Astrocyte (in vitro differentiated cells and primary cell): ENCODE measurements around the gene LSM10. TPM values are rescaled to one million over a fixed set of nuclear protein-coding genes. Genes with fewer than 3 reads are reported as not detected.

Experiments used
- DNase-seq: peaks from one replicate; pipeline ENCODE4 v3.0.0-alpha.2; 2010; ENCODE audit warnings: low read depth
- FAIRE-seq: peaks from 2 replicates; lab custom pipeline; 2011; peaks lifted over from hg19 to GRCh38; lab: Jason Lieb, UNC
- H2AFZ ChIP-seq: 2 replicates; pipeline ENCODE4 v1.6.0; 2012; ENCODE audit warnings: low read depth, low read length, inconsistent platforms
- H3K27ac ChIP-seq: 2 replicates; pipeline ENCODE4 v1.5.1; 2011; ENCODE audit warnings: low read depth, low read length, inconsistent platforms
- H3K27me3 ChIP-seq: 2 replicates; pipeline ENCODE4 v1.6.0; 2011; ENCODE audit warnings: low read length, inconsistent platforms; ENCODE audit not compliant: insufficient read depth
- H3K36me3 ChIP-seq: 2 replicates; pipeline ENCODE4 v1.5.1; 2011; ENCODE audit warnings: low read length, inconsistent platforms; ENCODE audit not compliant: insufficient read depth
- H3K4me1 ChIP-seq: 2 replicates; pipeline ENCODE4 v1.5.1; 2011; ENCODE audit warnings: low read length, inconsistent platforms; ENCODE audit not compliant: insufficient read depth
- H3K4me2 ChIP-seq: 2 replicates; pipeline ENCODE4 v1.6.0; 2012; ENCODE audit warnings: low read length, inconsistent platforms
- H3K4me3 ChIP-seq: 2 replicates; pipeline ENCODE4 v1.5.1; 2011; ENCODE audit warnings: low read depth, mild to moderate bottlenecking, low read length, inconsistent platforms; ENCODE audit not compliant: insufficient read depth
- H3K79me2 ChIP-seq: 2 replicates; pipeline ENCODE4 v1.6.0; 2012; ENCODE audit warnings: mild to moderate bottlenecking, low read length, inconsistent platforms; ENCODE audit not compliant: insufficient read depth
- H3K9ac ChIP-seq: 2 replicates; pipeline ENCODE4 v1.6.0; 2012; ENCODE audit warnings: mild to moderate bottlenecking, low read length, inconsistent platforms
- H3K9me3 ChIP-seq: 2 replicates; pipeline ENCODE4 v1.5.1; 2012; ENCODE audit warnings: low read depth, mild to moderate bottlenecking, low read length, inconsistent platforms; ENCODE audit not compliant: insufficient read depth
- H4K20me1 ChIP-seq: 2 replicates; pipeline ENCODE4 v1.6.0; 2012; ENCODE audit warnings: low read length, inconsistent platforms; ENCODE audit not compliant: insufficient read depth
- H3K27ac Mint-ChIP-seq: one replicate; pipeline ENCODE4 v1.8.0; 2021; ENCODE audit warnings: mild to moderate bottlenecking, mixed read lengths; ENCODE audit not compliant: unreplicated experiment
- H3K27me3 Mint-ChIP-seq: one replicate; pipeline ENCODE4 v1.8.0; 2021; ENCODE audit warnings: low read depth, mixed read lengths; ENCODE audit not compliant: unreplicated experiment
- H3K36me3 Mint-ChIP-seq: one replicate; pipeline ENCODE4 v1.8.0; 2021; ENCODE audit warnings: low read depth, mixed read lengths; ENCODE audit not compliant: unreplicated experiment
- H3K4me1 Mint-ChIP-seq: one replicate; pipeline ENCODE4 v1.8.0; 2021; ENCODE audit warnings: low read depth, mixed read lengths; ENCODE audit not compliant: unreplicated experiment
- H3K4me3 Mint-ChIP-seq: one replicate; pipeline ENCODE4 v1.8.0; 2021; ENCODE audit warnings: mild to moderate bottlenecking, moderate library complexity, mixed read lengths; ENCODE audit not compliant: unreplicated experiment
- H3K9me3 Mint-ChIP-seq: one replicate; pipeline ENCODE4 v1.8.0; 2021; ENCODE audit warnings: mild to moderate bottlenecking, mixed read lengths; ENCODE audit not compliant: unreplicated experiment
- EZH2 ChIP-seq: IDR thresholded peaks from 2 replicates; pipeline ENCODE4 v1.6.1; 2012; ENCODE audit warnings: mild to moderate bottlenecking, low read length, inconsistent platforms; ENCODE audit not compliant: insufficient read depth
- total RNA-seq: library from RNA; stranded (reverse); gene quantifications from 2 replicates; pipeline ENCODE4 v1.2.1, GENCODE V29; 2021
- TF ChIP-seq, protein P1 (sequence below): IDR thresholded peaks from 2 replicates; pipeline ENCODE4 v1.5.1; 2011; ENCODE audit warnings: low read depth, mild to moderate bottlenecking, inconsistent platforms, low read length, moderate library complexity; ENCODE audit not compliant: insufficient read depth

Gene LSM10
- total RNA-seq, 1 donor from 2014 or later = 48.9 TPM

DNA sequence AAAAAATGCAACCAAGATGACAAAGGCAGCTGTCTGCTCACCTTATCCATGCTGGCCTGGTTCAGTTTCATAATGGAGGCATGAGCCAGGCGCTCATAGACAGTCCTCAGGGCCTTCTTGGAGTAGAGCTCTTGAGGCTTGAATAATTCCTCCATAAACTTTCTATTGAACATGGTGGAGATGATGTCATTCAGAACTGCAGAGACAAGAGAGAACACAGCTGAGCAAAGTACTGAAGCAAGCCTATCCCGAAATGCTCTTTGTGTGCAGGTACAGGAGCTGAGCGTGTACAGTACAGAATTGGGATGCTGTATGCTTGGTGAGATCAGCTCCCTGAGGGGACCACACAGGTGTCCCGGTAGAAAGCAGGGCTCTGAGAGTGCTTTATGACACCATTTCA is 41.0 kb upstream of the LSM10 start:
- H3K79me2 ChIP-seq = no peaks in the 10 kb centered on the region
- H2AFZ ChIP-seq = no peak overlapping the region
- no peak overlapping the region for H3K27ac ChIP-seq
- no peak overlapping the region for H3K4me2 ChIP-seq
- DNase-seq = no peak
- Mint-ChIP-seq H3K36me3 (peaks cover 3% of the 10 kb centered on the region), H3K27me3 (no peaks in the 10 kb centered on the region), H3K4me1 (peaks cover 8% of the 10 kb centered on the region), H3K27ac (no peak overlapping the region), H3K4me3 (no peak overlapping the region), H3K9me3 (no peaks in the 10 kb centered on the region)
- no peaks in the 10 kb centered on the region for H3K27me3 ChIP-seq
- no peaks in the 10 kb centered on the region for H3K9me3 ChIP-seq
- no peaks in the 10 kb centered on the region for H3K36me3 ChIP-seq
- H3K4me1 ChIP-seq = peaks cover 4% of the 10 kb centered on the region
- TF ChIP-seq, protein P1, sequence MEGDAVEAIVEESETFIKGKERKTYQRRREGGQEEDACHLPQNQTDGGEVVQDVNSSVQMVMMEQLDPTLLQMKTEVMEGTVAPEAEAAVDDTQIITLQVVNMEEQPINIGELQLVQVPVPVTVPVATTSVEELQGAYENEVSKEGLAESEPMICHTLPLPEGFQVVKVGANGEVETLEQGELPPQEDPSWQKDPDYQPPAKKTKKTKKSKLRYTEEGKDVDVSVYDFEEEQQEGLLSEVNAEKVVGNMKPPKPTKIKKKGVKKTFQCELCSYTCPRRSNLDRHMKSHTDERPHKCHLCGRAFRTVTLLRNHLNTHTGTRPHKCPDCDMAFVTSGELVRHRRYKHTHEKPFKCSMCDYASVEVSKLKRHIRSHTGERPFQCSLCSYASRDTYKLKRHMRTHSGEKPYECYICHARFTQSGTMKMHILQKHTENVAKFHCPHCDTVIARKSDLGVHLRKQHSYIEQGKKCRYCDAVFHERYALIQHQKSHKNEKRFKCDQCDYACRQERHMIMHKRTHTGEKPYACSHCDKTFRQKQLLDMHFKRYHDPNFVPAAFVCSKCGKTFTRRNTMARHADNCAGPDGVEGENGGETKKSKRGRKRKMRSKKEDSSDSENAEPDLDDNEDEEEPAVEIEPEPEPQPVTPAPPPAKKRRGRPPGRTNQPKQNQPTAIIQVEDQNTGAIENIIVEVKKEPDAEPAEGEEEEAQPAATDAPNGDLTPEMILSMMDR = no peak
- TF ChIP-seq EZH2 = no peak
- H3K9ac ChIP-seq = no peak overlapping the region
- FAIRE-seq = no peak
- H4K20me1 ChIP-seq = no peaks in the 10 kb centered on the region
- H3K4me3 ChIP-seq = no peak overlapping the region

DNA sequence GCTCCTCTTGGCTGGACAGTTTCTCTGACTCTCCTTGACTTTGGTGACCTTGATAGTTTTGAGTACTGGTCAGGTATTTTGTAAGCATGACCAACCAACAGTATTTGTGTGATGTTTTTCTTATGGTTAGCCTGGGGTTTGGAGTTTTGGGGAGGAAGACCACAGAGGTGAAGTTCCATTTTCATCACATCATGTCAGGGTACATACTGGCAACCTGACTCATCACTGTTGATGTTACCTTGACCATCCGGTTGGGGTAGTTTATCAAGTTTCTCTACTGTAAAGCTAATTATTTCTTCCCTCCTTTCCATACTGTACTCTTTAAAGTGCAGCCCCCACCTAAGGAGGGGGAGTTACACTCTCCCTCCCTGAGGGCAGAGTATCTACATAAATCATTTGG is 39.1 kb upstream of the LSM10 start:
- H3K27ac Mint-ChIP-seq = peak overlapping the region; percentile 5
- no peak overlapping the region for H2AFZ ChIP-seq
- H3K9me3 ChIP-seq = no peaks in the 10 kb centered on the region
- H3K36me3 ChIP-seq = peaks cover 2% of the 10 kb centered on the region
- peak; percentile 54 for FAIRE-seq
- no peak overlapping the region for H3K9ac ChIP-seq
- H3K4me1 Mint-ChIP-seq = peaks cover 12% of the 10 kb centered on the region
- peak; percentile 62 for DNase-seq
- H3K27ac ChIP-seq = no peak overlapping the region
- TF ChIP-seq, protein P1 = no peak
- TF ChIP-seq EZH2 = no peak
- peaks cover 4% of the 10 kb centered on the region for H3K4me1 ChIP-seq
- H3K4me3 ChIP-seq = no peak overlapping the region
- H3K9me3 Mint-ChIP-seq = no peaks in the 10 kb centered on the region
- no peak overlapping the region for H3K4me3 Mint-ChIP-seq
- H4K20me1 ChIP-seq = no peaks in the 10 kb centered on the region
- H3K27me3 Mint-ChIP-seq = no peaks in the 10 kb centered on the region
- peaks cover 7% of the 10 kb centered on the region for H3K36me3 Mint-ChIP-seq
- H3K79me2 ChIP-seq = no peaks in the 10 kb centered on the region
- H3K4me2 ChIP-seq = peak overlapping the region; percentile 20
- no peaks in the 10 kb centered on the region for H3K27me3 ChIP-seq

DNA sequence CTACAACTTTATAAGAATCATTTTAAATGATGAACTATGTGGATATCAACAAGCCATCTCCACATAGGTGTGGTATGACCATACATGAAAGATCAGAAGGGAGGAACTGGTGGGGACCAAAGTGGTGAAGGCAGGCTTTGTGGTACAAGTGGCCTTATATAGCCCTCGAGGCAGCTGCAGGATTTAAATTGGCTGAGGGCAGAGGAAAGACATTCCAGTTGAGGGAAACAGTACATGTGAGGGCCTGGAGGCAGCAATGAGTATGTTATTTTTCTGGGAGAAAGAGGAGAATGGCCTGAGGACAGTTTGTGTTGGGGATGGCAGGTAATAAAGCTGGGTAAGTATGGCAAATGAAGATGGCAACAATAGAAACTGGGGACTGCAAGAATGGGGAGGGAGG is 35.4 kb upstream of the LSM10 start:
- no peak overlapping the region for H3K27ac ChIP-seq
- no peaks in the 10 kb centered on the region for H3K9me3 ChIP-seq
- Mint-ChIP-seq H3K4me3 (no peak overlapping the region), H3K36me3 (peaks cover 18% of the 10 kb centered on the region), H3K27ac (no peak overlapping the region), H3K27me3 (peaks cover 5% of the 10 kb centered on the region), H3K4me1 (peaks cover 9% of the 10 kb centered on the region), H3K9me3 (no peaks in the 10 kb centered on the region)
- FAIRE-seq (no peak), DNase-seq (no peak)
- H3K4me1 ChIP-seq = peaks cover 4% of the 10 kb centered on the region
- no peaks in the 10 kb centered on the region for H3K79me2 ChIP-seq
- no peak overlapping the region for H3K4me2 ChIP-seq
- H4K20me1 ChIP-seq = no peaks in the 10 kb centered on the region
- no peak overlapping the region for H2AFZ ChIP-seq
- no peak overlapping the region for H3K9ac ChIP-seq
- TF ChIP-seq, protein P1 = no peak
- TF ChIP-seq EZH2 = no peak
- H3K36me3 ChIP-seq = peaks cover 2% of the 10 kb centered on the region
- no peaks in the 10 kb centered on the region for H3K27me3 ChIP-seq
- no peak overlapping the region for H3K4me3 ChIP-seq
